GM21529 (cell line): ENCODE data around the gene GPR89A.
"Not testable (repeated sequence)": the region's sequence is repeated elsewhere in the genome, so short reads cannot be mapped to it uniquely, and the experiment has no call there.

Source experiments
- ATAC-seq: cut with Tn5 transposase; IDR thresholded peaks from one replicate; pipeline ENCODE4 v1.9.1; 2021; ENCODE audit not compliant: unreplicated experiment

Gene GPR89A

DNA sequence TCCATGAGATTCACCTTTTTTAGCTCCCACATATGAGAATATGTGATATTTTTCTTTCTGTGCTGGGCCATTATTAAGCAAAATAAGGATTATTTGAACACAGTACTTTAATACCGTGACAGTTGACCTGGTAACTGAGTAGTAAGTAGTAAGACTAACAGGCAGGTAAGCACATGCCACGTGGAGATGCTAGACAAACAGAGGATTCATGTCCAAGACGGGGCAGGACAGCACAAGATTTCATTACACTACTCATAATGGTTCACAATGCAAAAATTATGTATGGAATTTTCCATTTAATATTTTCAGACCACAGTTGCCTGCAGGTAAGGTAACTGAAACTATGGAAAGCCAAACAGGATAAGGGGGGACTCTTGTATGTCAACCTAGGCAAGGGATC, 77.1 kb downstream of the GPR89A start:
- not testable (repeated sequence) for ATAC-seq

- not testable (repeated sequence) for ATAC-seq
These were observed 78.3 kb downstream of the GPR89A start for GRCh38 chr1:145686078-145686477.

DNA sequence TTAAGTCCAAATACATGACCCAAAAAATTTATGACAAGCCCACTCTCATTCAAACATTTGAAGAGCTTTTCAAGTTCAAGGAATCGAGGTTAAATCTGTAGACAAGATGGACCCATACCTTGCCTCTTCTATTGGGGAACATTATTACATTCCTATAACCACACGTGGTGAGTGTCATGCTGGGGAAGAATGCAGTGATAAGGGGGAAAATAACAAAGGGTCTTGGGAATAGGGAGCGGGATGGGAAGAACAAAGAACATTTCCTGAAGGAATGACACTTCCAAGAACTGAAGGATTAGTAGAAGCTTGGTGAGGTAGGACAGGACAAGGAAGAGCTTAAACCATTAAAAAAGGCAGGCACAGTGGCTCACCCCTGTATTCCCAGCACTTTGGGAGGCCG, 80.5 kb downstream of the GPR89A start:
- ATAC-seq = no peak

DNA sequence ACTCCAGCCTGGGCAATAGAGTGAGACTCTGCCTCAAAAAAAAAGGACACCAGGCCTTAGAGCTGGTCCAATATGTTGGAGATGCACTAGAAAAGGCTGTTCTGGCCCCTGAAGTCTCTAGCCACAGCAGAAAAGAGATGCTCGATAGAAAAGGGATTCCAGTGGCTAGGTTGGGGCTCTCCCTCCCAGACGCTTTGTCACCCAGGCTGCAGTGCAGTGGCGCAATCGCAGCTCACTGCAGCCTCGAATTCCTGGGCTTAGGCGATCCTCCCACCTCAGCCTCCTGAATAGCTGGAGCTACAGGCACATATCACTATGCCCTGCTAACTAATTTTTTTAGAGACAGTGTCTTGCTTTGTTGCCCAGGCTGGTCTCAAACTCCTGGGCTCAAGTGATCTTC, 81.1 kb downstream of the GPR89A start:
- ATAC-seq = no peak

- ATAC-seq = no peak
These were observed 82.1 kb downstream of the GPR89A start for GRCh38 chr1:145689922-145690321.

- ATAC-seq = peak; percentile 64
These were observed 83.1 kb downstream of the GPR89A start for GRCh38 chr1:145690587-145691558.

DNA sequence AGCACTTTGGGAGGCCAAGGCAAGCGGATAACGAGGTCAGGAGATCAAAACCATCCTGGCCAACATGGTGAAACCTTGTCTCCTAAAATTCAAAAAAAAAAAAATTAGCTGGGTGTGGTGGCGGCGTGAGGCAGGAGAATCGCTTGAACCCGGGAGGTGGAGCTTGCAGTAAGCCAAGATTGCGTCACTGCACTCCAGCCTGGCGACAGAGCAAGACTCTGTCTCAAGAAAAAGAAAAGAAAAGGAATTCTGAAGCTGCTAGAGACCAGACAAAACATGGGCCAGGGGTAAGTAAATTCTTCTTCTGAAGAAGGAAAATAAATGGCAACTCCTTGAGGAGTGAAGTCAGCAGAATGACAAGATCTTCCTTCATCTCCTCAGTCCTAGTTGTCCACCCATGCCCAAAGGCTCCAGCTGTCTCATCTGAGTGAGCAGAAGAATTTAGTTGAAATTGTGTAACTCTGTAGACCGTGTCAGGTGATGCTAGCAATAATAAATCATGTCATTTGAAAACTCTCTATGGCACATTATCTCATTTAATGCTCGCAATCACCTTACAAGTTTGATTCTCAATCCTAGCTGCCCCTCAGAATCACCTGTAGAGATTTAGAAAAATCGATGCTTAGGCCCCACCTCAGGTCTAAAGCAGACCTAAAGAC, 85.1 kb downstream of the GPR89A start:
- no peak for ATAC-seq

DNA sequence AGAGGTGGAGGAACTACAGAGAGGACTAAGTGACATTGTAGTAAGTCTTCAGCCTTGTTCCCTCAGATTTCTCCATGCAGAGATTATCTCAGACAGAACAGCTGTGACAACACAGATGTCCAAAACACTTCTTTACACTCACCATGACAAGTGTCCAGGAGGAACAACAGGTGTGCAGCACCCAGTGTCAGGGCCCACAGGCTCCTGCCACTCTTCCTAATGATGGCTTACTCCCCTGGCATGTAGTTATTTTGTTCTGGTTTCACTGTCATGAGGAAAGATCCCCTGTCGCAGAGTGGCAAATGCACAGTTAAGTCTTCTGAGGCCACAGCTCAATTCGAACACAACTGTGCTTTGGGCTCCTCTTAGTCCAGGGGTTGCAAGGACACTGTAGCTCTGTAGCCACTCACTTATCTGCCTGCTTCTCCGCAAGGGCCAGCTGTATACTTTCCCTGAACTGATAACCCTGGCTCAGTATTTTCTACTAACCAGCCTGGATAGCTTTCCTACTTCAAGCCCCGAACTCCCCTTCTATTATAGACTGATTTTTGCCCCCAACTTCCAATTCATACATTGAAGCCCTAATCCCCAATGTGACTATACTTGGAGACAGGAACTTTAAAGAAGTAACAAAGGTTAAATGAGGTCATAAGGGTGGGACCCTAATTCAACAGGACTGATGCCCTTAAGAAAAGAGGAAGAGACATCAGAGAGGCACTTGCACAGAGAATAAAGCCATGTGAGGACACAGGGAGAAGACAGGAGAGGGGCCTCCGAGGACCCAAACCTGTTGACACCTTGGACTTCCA, 88.2 kb downstream of the GPR89A start:
- no peak for ATAC-seq

DNA sequence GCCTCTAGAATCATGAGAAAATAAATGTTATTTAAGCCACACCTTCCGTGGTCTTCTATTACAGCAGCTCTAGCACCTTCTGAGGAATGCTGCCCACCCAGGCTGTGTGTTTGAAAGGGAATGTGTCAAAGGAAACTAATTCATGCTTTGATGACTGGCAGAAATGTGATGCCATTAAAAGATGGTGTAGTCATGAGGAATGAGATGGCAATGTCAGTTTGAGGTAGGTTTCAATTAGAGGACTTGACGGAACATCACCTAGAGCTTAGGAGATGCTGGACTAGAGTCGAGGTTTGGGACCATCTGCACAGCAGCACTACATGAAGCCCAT, 88.8 kb downstream of the GPR89A start:
- no peak for ATAC-seq

GRCh38 chr1:145701306-145701862, 93.6 kb downstream of the GPR89A start:
- ATAC-seq = no peak

- ATAC-seq = no peak
These were observed 94.3 kb downstream of the GPR89A start for GRCh38 chr1:145702052-145702451.

- ATAC-seq = no peak
These were observed 95.0 kb downstream of the GPR89A start for GRCh38 chr1:145702826-145703225.

DNA sequence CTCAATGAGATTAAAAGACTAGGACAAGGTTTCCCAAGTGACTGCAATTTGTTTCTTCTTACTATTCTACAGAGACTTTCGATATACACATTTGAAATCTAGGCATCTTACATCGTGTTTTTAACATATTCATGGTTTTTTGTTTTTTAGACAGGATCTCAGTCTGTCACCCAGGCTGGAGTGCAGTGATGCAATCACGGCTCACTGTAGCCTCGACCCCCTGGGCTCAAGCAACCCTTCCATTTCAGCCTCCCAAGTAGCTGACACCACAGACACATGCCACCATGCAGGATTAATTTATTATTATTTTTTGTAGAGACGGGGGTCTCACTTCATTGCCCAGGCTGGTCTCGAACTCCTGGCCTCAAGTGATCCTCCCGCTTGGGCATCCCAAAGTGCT, 97.8 kb downstream of the GPR89A start:
- no peak for ATAC-seq

DNA sequence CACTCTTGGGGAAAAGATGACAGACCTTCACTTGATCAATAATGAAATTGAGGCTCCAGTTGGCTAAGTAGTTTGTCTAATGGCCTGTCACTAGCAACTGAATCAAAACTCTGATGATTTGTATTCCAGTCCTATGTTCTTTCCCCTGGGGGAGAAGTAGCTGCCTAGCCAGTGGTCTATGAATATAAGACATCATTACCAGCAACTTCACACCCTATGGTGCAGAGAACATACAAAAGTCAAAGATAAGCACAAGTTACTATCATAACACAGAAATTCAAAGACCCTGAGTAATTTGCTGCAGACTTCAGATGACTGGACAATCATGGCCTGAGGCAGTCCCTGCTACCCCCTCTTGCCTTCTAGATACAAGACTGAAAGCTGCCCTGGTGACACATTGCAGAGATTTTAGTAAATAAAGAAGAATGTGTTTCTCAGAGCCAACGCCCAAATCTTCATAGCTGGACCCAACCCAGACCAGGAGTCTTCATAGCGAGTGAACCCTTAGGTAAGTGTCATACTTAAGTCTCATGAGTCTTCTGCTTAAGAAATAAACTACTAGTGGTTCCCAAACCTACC, 98.4 kb downstream of the GPR89A start:
- ATAC-seq = no peak

GRCh38 chr1:145707183-145707867, 99.5 kb downstream of the GPR89A start, which contains the start of gene PDZK1:
Gene PDZK1 (minus strand): TSS chr1:145707368. CDS start chr1:145688021, 19,347 bp downstream.
- no peak for ATAC-seq

GRCh38 chr1:145708063-145708462, 100.3 kb downstream of the GPR89A start:
- ATAC-seq = no peak

GRCh38 chr1:145710291-145711027, 102.7 kb downstream of the GPR89A start:
- ATAC-seq = no peak

GRCh38 chr1:145711213-145711651, 103.4 kb downstream of the GPR89A start:
- no peak for ATAC-seq

DNA sequence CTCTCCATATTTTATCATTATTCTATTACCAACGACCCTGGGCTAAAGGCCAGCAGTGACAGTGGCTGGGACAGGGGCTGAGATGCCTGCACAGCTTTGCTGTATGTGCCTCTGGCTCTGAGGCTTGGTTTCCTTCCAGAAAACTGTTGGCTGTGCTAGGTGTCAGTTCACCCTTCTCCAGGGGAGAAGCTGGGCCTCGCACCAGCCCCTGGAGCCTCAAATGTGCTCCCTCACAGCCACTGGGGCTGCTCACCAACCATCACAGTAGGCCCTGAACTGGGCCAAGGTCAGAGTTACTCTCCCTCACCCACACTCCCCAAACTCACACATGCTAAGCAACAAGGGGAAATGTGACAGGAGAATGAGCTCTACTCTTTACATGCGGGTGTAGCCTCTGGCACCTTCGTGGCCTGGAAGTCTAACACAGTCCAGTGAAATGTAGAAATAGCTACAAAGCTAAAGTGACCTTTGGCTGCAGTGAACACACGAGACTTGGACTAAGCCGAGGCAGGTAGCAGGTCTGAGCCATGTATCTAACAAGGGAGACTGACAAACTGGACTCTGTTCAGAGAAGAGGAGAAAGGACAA, 106.8 kb downstream of the GPR89A start:
- ATAC-seq = no peak
